HG02885 (cell line): ENCODE data around the gene PITPNM1.

ENCODE experiments used
- ATAC-seq: cut with Tn5 transposase; IDR thresholded peaks from one replicate; pipeline ENCODE4 v1.9.1; 2021; ENCODE audit warnings: mild to moderate bottlenecking; ENCODE audit not compliant: unreplicated experiment, poor library complexity

Gene PITPNM1

DNA sequence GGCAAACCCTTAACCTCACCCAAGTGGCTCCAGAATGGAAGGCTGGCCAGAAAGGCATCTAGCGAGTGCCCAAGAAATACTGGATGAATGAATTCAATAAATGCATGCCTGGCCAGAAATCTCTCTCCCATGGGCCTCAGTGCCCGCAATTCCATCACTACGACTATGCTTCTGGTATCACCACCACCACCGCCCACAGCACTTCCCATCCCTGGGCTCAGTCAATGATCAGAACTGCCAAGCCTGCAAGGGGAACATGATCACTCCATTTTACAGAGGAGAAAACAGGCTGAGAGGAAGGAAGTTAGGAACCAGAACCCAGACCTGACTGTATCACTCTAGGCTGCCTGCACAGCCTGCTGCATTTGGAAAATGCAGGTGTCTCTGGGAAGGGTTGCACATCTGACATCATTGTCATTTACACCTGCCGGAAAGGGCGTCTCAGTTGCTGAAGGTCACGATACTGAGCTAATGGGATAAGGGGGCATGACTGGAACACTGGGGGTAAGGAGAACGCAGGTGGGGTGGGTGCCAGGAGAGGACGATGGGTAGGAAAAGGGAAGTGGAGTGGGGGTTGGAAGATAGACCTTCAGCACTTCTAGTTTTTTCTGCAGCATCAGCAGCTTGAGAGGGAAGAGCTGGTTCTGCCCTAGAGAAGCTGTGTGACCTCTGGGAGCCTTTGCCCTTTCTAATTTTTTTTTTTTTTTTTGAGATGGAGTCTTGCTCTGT, 55.9 kb downstream of the PITPNM1 start:
- ATAC-seq = no peak

DNA sequence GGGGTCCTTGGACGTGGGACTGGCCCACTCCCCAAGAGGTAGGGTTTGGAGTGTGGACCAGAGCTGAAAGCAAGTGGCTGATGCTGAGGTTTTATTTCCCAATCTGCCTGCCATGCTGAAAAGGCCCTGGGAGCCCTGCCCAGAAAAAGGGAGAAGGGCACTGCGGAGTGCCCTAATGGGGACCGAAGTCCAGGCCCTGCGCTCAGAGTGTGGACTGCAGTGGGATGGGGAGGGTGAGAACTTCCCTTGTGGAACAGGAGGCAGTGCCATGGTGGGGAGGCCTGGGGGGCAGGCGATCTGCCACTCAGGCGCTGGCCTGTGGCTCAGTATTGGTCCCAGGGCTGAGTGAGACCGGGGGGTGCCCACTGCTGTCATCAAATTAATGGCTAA, 56.9 kb downstream of the PITPNM1 start:
- no peak for ATAC-seq

DNA sequence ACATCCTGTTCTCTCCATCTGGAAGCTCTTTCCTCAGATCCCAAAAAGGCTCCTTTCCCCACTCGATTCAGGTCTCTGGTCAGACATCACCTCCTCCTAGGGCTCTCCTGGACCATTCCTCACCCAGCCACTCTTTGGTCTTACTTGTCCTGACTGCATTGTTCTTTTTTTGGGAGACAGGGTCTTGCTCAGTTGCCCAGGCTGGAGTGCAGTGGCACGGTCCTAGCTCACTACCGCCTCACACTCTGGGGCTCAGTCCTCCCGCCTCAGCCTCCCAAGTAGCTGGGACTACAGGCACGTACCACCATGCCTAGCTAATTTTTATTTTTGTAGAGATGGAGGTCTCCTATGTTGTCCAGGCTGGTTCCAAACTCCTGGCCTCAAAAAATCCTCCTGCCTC, 59.6 kb downstream of the PITPNM1 start:
- no peak for ATAC-seq

DNA sequence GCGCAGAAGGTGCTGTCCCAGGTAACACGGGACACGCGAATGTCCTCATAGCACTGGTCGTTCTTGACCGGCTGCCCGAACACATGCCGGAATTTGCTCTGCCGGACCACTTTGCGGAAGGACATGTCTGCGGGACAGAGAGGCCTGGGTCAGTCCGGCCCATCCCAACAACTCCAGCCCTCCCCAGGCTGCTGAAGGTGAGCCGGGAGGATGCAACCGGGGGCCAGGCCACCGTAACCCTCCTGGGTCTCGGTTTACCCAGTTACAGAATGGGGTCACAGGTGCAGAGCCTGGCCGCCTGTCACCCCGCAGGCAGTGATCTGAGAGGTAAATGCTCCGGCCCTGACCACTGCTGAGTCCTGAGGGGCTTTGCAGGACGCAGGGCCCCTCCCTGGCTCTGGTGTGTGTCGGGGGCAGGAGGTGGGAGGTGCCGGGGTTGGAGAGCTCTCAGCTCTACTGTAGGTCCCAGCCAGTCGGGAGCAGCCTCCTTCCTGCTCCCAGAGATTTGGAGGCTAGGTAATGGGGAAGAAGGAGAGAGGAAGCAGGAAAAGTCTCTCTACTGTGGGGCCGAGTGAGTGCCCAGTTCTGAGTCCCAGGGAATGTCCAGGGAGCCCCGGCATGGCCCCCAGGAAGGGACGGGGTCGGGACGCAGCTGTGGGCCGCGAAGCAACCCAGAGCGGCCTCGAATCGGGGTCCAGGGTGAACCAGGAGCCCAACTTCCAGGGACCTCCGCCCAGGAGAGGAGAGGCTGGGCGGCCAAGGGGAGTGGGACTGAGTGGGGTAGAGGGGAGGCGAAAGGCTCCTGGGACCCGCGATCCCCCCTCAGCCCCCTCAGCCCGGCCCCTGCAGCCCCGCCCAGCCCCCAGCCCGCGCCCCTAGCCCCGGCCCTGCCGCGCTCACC, 62.4 kb downstream of the PITPNM1 start:
- ATAC-seq = no peak
